Fibroblast of peridontal ligament (primary cell): Measurements from ENCODE around the gene GDF15.
"Not testable (repeated sequence)": the region's sequence is repeated elsewhere in the genome, so short reads cannot be mapped to it uniquely, and the experiment has no call there.

Experiments
- DNase-seq: peaks from one replicate; pipeline ENCODE4 v3.0.0-alpha.2; 2010; ENCODE audit errors: extremely low read depth

Gene GDF15, protein sequence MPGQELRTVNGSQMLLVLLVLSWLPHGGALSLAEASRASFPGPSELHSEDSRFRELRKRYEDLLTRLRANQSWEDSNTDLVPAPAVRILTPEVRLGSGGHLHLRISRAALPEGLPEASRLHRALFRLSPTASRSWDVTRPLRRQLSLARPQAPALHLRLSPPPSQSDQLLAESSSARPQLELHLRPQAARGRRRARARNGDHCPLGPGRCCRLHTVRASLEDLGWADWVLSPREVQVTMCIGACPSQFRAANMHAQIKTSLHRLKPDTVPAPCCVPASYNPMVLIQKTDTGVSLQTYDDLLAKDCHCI

DNA sequence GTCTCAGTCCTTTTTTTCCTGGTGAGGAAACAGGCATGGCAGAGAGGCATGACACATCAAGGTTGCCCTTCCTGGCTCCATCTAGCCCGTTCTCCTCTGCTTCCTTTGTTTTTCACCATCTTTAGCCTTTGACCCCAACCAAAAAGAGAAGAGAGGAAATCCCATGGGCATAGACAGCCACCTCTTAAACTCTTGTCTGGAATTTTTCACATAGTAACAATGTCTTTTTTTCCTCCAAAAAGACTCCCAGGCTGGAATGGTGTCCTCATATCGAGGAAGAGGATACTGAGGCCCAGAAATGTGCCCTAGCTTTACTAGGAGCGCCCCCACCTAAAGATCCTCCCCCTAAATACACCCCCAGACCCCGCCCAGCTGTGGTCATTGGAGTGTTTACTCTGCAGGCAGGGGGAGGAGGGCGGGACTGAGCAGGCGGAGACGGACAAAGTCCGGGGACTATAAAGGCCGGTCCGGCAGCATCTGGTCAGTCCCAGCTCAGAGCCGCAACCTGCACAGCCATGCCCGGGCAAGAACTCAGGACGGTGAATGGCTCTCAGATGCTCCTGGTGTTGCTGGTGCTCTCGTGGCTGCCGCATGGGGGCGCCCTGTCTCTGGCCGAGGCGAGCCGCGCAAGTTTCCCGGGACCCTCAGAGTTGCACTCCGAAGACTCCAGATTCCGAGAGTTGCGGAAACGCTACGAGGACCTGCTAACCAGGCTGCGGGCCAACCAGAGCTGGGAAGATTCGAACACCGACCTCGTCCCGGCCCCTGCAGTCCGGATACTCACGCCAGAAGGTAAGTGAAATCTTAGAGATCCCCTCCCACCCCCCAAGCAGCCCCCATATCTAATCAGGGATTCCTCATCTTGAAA, at the start of gene GDF15:
GDF15 (plus strand) TSS at position 484 of the 868 bp plus-strand sequence; CDS start at position 516, 32 bp downstream.
- DNase-seq = peak; percentile 87

- no peak for DNase-seq
Measured at GRCh38 chr19:18338541-18338940, 47.4 kb upstream of the GDF15 start.

DNA sequence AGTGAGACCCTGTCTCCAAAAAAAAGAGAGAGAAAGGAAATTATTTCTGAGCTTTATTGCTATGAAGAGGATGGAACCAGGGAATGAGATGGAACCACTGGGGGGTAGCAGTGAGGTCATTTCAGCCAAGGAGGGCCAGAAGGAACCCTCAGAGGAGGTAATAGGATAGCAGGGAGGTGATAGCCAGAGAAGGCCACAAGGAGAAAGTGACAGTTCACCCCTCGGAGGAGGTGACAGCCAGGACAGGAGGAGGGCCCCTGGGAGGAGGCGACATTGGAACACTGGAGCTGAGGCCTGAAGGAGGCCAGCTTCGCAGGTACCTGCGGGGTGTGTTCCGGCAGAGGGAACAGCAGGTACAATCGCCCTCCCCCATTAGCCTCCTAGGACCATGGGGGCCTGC, 46.2 kb upstream of the GDF15 start:
- DNase-seq = no peak

- peak; percentile 35 for DNase-seq
Measured at GRCh38 chr19:18340190-18340989, 45.6 kb upstream of the GDF15 start, which contains the start of gene PGPEP1. TSS of gene PGPEP1 (plus strand) at chr19:18340598. CDS start at chr19:18340682, 84 bp downstream.

- DNase-seq = no peak
Measured at GRCh38 chr19:18340990-18341868, 44.7 kb upstream of the GDF15 start.

- DNase-seq = no peak
Measured at GRCh38 chr19:18342090-18342632, 43.8 kb upstream of the GDF15 start.

GRCh38 chr19:18344582-18344950, 41.4 kb upstream of the GDF15 start:
- no peak for DNase-seq

- DNase-seq = no peak
Measured at GRCh38 chr19:18345296-18345695, 40.7 kb upstream of the GDF15 start.

DNA sequence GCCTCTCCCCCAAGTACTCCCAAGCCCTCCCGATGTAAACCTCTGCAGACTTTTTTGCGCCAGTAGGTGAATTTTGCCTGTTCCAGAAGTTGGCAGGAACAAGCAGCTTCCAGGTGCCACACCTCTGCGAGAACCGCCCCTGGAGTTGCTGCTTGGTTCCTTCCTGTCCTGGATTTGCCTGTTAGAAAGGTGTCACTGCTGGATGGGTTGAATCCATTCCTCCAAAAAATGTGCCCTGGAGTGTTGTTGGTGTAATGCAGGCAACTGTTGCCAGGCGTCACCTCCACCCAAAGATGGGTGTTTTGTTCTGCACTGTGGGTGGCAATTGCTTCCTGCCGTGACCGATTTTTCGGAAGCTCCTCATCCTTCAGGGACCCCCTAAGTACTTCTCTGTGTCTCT, 39.9 kb upstream of the GDF15 start:
- DNase-seq = no peak

DNA sequence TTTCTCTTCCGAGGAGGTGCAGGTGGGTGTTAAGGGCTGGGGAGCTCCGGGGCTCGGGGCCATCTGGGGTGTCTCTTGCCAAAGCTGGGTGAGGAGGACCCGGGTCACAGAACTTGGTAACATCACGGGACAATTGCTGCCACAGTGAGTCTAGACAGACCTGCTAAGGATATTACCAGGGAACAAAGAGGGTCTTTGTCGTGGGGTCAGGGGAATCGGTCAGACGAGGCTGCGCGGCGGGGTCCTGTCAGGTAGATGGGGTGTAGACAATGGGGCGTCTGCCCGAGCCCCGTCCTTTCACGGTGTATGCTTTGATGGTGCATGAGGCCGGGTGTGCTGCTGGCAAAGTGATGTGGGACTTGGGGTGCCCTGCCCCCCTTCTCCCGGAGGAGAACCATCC, 37.8 kb upstream of the GDF15 start:
- DNase-seq = no peak

DNA sequence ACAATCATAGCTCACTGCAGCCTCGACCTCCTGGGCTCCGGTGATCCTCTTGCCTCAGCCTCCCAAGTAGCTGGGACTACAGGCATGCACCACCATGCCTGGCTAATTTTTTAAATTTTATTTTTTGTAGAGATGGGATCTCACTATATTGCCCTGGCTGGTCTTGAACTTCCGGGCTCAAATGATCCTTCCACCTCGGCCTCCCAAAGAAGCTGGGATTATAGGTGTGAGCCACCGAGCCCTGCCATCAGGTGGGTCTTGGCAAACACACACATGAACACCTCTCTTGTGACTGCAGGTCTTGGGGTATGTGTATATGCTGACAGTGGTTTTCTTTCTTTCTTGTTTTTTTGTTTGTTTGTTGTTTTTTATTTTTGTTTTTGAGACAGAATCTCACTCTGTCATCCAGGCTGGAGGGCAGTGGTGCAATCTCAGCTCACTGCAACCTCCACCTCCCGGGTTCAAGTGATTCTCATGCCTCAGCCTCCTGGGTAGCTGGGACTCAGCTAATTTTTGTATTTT, 37.1 kb upstream of the GDF15 start:
- DNase-seq = not testable (repeated sequence)

GRCh38 chr19:18349524-18350128, 36.3 kb upstream of the GDF15 start:
- peak; percentile 69 for DNase-seq

GRCh38 chr19:18350490-18350889, 35.5 kb upstream of the GDF15 start:
- DNase-seq = no peak

DNA sequence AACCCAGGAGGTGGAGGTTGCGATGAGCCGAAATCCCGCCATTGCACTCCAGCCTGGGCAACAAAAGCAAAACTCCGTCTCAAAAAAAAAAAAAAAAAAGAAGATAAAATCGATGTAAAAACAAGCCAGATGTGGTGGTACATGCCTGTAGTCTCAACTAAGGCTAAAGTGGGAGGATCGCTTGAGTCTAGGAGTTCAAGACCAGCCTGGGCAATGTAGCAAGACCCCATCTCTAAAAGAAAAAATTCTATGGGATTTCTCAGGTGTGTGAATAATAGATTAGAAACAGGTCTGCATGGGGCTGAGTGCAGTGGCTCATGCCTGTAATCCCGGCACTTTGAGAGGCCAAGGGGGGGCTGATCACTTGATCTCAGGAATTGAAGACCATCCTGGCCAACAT, 34.4 kb upstream of the GDF15 start:
- DNase-seq = no peak

- DNase-seq = no peak
Measured at GRCh38 chr19:18353378-18354005, 32.5 kb upstream of the GDF15 start.

DNA sequence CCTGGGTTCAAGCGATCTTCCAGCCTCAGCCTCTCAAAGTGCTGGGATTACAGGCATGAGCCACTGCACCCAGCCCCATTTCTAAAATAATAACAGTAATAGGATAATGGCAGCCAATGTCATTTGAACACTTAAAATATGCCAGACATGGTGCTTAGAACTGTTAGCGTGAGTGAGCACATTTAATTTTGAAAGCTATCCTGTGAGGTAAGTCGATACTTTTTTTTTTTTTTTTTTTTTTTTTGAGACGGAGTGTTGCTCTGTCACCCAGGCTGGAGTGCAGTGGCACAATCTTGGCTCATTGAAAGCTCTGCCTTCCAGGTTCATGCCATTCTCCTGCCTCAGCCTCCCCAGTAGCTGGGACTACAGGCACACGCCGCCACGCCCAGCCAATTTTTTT, 31.2 kb upstream of the GDF15 start:
- not testable (repeated sequence) for DNase-seq

DNA sequence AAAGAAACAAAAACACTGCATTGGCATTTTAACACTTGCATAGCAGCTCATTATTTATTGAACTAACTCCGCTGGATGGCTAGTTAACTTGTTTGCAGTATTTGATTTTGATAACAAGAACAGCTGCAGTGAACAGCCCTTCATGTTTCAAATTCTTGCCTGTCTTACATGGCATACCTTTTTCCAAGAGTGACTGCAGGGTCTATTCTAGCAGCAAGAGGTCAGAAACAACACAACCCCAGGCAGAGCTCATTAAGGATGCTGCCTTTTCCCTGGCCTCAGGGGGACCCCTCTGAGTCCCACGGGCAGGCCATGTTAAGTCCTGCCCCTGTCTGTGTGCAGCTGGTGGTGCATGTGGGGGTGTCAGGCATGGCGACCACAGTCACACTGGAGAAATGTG, 28.9 kb upstream of the GDF15 start:
- no peak for DNase-seq

DNA sequence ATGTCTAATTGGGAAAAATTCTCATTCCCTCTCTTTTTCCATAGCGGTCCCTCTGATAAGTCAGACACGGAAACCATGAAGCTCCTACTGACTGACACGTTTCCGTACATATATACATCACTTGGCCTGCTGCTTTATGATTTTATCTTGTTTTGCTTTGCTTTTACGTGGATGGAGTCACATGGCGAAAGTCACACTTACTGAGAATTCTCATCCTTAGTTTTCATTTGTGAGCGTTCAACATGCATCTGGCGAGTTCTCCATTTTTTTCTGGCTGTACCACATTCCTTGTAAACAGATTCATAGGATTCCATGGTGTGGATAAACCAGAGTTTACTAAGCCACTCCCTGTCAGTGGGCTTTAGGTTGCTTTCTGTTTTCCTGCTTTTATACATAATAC, 24.3 kb upstream of the GDF15 start:
- no peak for DNase-seq

- DNase-seq = no peak
Measured at GRCh38 chr19:18362934-18363542, 22.9 kb upstream of the GDF15 start.
